GM19372 (cell line): ENCODE results near the gene PTP4A1.

Experiments used
- ATAC-seq: cut with Tn5 transposase; IDR thresholded peaks from one replicate; pipeline ENCODE4 v1.9.1; 2021; ENCODE audit warnings: mild to moderate bottlenecking, low read depth, moderate library complexity; ENCODE audit not compliant: unreplicated experiment

The PTP4A1 gene

DNA sequence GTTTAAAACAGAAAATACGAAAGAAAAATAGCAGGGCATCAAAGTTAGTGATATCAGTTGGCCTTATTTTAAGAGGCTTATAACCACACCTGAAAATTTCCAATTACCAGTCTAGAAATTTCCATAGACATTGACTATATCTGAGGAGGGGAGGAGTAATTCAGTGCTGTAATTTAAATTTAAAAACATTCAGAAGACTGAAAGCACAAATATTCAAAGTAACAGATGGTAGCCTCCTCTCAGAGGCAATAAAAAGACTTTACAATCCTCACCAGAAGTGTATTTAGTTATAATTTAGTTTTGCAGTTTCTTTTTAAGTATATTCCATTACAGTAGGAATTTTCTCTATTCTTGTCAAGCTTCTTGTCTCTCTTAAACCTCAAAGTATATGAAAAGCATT is 18.4 kb upstream of the PTP4A1 start:
- no peak for ATAC-seq

- ATAC-seq = no peak
Measured at GRCh38 chr6:63554782-63555181, 17.5 kb upstream of the PTP4A1 start.

DNA sequence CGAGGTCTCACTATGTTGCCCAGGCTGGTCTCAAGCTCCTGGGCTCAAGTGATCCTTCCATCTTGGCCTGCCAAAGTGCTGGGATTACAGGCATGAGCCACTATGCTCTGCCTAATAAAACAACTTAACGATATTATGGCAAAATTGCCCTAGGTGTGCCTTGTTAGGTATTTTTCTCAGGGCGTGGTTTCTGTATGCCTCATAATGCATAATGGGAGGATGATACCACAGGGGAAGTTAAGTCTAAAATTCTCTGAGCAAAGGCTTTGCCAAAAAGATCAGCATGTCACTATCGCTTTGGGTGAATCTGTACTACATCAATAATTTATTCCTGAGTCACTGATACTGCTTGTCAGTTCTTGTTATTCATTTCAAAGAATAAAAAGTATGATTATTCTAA is 15.9 kb upstream of the PTP4A1 start:
- no peak for ATAC-seq

GRCh38 chr6:63558278-63558677 is 14.0 kb upstream of the PTP4A1 start:
- no peak for ATAC-seq

- ATAC-seq = no peak
Measured at GRCh38 chr6:63560801-63561287, 11.4 kb upstream of the PTP4A1 start.

DNA sequence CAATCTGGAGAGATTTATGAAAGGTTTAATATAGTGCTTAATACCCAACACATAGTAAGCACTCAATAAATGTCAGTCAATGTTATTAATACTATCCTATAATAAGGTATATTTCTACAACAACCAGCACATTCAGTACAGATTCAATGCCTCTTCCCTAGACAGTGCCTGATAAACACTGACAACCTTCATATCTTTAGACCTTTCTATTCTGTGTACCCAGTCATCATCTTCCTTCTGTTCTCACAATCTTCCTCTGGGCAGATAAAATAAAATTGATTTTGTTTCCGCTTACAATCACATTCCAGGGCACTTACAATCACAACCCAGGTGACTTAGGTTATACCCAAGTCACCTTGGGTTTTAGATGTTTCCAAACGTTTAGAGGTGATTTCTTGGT is 11.0 kb upstream of the PTP4A1 start:
- no peak for ATAC-seq

- ATAC-seq = no peak
Measured at GRCh38 chr6:63563235-63563634, 9.0 kb upstream of the PTP4A1 start.

DNA sequence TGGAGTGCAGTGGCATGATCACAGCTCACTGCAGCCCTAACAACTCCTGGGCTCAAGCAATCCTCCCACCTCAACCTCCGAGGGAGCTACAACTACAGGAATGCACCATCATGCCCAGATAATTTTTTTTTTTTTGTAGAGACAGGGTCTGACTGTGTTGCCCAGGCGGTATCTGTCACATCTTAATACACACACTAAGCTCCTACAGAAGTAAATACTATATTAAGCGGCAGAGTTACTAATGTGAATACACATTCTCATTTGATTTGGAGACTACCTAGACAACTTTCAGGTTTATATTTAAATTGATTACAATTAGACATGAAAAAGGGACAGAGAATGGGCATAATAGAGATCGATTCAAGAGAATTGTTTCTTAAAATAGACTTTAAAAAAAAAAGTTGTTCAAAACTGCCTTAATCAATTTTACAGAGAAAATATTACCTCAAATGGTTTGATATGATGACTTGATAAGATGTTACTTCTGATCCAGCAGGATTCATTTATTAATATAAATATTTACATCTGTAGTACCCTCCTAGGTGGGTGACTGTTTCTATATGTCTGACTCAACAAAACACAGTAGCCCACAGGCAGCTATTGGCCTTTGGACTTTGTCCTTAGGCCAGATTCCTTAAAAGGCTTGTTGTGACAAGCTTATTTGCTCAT is 7.1 kb upstream of the PTP4A1 start:
- ATAC-seq = no peak

- ATAC-seq = no peak
Measured at GRCh38 chr6:63565727-63566596, 6.3 kb upstream of the PTP4A1 start.

GRCh38 chr6:63567966-63568365 is 4.3 kb upstream of the PTP4A1 start:
- ATAC-seq = no peak

DNA sequence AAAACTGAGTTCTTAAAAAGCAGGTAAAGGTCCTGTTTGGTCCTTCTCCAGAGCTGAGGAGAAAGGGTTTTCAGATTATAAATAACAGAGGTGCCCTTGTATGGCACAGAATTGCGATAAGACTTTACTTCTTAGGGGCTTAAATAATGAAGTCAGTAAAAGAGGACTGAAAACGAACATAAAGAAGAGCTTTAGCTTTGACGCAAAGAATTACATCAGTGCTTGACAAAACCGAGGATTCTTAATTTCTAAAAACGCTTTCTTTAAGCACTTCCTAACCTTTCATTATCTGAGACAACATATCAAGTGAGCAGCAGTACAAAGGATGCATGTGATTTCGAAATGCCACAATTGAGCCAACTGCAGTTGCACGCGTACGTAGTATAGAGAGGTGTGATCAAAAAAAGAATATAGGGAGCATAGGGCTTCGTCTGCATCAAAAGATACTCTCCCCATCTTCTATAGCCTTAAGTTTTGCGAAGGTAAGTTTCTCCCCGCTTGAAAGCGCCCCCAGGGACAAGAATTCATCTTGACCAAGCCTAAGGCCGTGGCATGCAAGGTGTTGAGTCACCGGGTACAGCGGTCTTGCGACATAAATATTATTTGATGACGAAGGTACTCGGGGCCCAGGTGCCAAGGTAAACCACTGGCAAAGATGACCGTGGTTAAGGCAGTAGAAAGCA is 778 bp upstream of the PTP4A1 start:
- ATAC-seq = no peak

DNA sequence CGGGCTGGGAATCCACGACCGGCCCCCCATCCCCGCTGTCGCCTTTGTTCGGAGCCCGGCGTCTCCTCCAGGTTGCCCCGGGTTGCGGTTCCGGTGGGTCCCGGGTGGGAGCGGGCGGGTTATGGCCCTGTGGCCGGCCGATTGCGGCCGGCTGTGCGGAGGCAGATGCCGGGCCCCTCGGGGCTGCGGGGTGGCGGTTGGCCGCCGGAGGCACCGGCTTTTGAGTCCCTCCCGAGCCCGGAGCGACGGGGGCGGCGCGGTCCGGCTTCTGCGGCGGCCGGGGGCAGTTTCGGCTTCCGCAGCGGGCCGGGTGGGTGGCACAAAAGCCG is 431 bp downstream of the PTP4A1 start:
- peak; percentile 0 for ATAC-seq

- peak; percentile 47 for ATAC-seq
Measured at GRCh38 chr6:63573076-63573898, 1.0 kb downstream of the PTP4A1 start.

DNA sequence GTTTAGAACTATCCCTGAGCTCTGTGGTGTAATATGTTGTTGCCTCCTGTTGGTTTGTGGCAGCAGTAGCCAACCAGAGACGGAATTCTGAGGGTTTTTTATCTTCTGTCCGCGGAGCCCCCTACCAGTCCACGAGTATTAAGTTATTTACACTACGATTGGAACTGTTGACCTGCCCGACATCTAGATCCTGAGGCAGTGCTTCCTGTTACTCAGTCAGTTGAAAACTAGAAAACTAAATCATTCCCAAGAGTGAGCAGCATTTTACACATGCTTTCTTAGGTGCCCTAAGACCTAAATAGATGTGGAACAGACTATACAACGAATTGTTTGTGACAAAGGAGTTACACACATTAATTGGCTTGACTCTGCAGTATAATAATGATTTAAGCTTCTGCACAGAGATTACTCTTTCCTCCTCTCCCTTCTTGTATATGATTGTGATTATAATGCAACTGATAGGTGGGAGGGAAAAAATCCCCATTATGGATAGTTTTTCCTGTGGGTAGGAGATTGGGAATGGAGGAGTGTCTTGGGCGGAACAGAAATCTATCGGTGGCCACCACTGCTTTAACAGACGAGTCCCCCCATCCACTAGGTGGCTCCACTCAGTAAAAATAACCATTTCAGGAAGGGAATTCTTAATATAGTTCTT is 1.7 kb downstream of the PTP4A1 start:
- peak; percentile 7 for ATAC-seq

DNA sequence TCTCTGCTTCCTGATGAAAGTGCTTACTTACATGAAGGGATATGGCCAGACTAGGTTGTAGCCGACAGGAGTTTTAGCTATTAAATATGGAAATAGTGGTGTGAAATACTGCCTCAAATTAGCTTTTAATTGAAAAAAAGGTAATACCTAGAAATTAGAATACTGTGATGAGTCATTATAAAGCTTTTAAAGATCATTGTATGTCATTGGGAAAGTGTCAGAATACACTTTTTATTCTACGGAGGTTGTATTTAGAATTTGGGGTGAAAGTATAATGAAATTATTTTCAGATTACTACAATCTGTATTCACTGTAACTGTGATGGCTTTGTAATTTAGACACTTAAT is 2.2 kb downstream of the PTP4A1 start:
- no peak for ATAC-seq

DNA sequence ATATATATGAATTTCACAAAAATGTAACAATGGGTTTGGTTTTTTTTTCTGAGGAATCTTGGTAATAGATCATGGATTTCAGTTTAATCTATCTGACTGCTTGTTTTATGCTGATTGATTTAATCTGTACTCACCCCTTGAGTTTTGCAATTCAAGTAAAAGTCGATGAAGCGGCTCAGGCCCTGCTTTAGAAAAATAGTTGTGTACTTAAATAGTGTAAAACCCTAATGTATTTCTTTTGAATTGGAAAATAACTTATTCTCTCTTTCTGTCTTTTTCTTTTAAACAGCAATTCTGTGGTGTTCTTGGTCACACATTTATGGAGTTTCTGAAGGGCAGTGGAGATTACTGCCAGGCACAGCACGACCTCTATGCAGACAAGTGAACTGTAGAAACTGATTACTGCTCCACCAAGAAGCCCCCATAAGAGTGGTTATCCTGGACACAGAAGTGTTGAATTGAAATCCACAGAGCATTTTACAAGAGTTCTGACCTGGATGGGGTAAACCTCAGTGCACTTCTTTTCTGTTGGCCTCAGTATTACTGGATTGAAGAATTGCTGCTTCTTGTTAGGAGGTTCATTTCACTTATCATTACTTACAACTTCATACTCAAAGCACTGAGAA is 4.0 kb downstream of the PTP4A1 start:
- no peak for ATAC-seq

GRCh38 chr6:63576985-63577712 is 4.9 kb downstream of the PTP4A1 start:
- ATAC-seq = no peak

DNA sequence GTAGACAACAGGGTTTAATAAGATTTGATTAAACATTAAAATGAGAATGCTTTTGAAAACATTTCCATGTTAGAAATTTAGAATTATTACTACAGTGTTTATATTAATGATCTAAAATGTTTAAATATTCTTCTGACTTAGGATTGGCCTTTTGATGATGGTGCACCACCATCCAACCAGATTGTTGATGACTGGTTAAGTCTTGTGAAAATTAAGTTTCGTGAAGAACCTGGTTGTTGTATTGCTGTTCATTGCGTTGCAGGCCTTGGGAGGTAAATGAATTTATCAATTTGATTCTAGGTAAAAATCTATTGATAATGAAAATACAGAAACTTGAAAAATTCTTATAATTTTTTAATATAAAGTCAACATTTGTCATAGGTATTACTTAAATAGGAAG is 6.5 kb downstream of the PTP4A1 start:
- ATAC-seq = no peak
